Smooth muscle cell of bladder (primary cell): ENCODE data around the gene WNT10A. TPM values are rescaled to one million over a fixed set of nuclear protein-coding genes. Genes with fewer than 3 reads are reported as not detected.

ENCODE experiments used
- total RNA-seq: library from RNA; depleted of rRNA; stranded (reverse); fragments of >200 nt; gene quantifications from 2 replicates; pipeline ENCODE4 v1.2.3, GENCODE V29; 2014

The WNT10A gene
- not detected in 2 replicates for total RNA-seq

GRCh38 chr2:218880102-218880858, at the start of gene WNT10A:
TSS of gene WNT10A (plus strand) at chr2:218880852. CDS start at chr2:218880996, 144 bp downstream.

GRCh38 chr2:218831378-218831990, 49.2 kb upstream of the WNT10A start, which contains the start of gene PRKAG3:
TSS of gene PRKAG3 (minus strand) at chr2:218831803.

GRCh38 chr2:218859556-218859987, 21.1 kb upstream of the WNT10A start, which contains the start of gene WNT6:
TSS of gene WNT6 (plus strand) at chr2:218859805. CDS start at chr2:218860038, 233 bp downstream.

Other genes with a start within 250 kb of the WNT10A start
- gene ZNF142, start 221.2 kb upstream of the WNT10A start, total RNA-seq = 4.3 and 7.7 TPM in 2 replicates
- gene BCS1L, start 221.2 kb upstream of the WNT10A start, total RNA-seq = 28.2 and 30.6 TPM in 2 replicates
- gene RNF25, start 208.8 kb upstream of the WNT10A start, total RNA-seq = 32.0 and 33.8 TPM in 2 replicates
- gene STK36, start 208.8 kb upstream of the WNT10A start, total RNA-seq = 15.4 and 27.6 TPM in 2 replicates
- 3.4 and 3.8 TPM in 2 replicates for gene TTLL4, start 170.0 kb upstream of the WNT10A start, total RNA-seq
- gene CYP27A1, start 98.7 kb upstream of the WNT10A start, total RNA-seq = 17.1 and 19.9 TPM in 2 replicates
- not detected in 2 replicates for gene PRKAG3, start 49.0 kb upstream of the WNT10A start, total RNA-seq
- gene WNT6, start 21.0 kb upstream of the WNT10A start, total RNA-seq = not detected in 2 replicates
- under 0.01 TPM in 1 of 2 replicates, not detected in the other for gene CDK5R2, start 78.8 kb downstream of the WNT10A start, total RNA-seq
- gene FEV, start 104.3 kb downstream of the WNT10A start, total RNA-seq = not detected in 2 replicates
- not detected in 2 replicates for gene CRYBA2, start 112.6 kb downstream of the WNT10A start, total RNA-seq
- not detected in 2 replicates for gene CFAP65, start 160.7 kb downstream of the WNT10A start, total RNA-seq
- gene IHH, start 180.1 kb downstream of the WNT10A start, total RNA-seq = not detected in 2 replicates